ENCODE results near the gene BIN2. TPM values are rescaled to one million over a fixed set of nuclear protein-coding genes. Genes with fewer than 3 reads are reported as not detected.

The BIN2 gene
- total and polyA plus RNA-seq, 9 of the 15 experiments (the other 6 are each of a cell fraction or from before 2014, with no cell fraction given), result 0.04 to 0.39 (median 0.25) TPM; not detected in 1

DNA sequence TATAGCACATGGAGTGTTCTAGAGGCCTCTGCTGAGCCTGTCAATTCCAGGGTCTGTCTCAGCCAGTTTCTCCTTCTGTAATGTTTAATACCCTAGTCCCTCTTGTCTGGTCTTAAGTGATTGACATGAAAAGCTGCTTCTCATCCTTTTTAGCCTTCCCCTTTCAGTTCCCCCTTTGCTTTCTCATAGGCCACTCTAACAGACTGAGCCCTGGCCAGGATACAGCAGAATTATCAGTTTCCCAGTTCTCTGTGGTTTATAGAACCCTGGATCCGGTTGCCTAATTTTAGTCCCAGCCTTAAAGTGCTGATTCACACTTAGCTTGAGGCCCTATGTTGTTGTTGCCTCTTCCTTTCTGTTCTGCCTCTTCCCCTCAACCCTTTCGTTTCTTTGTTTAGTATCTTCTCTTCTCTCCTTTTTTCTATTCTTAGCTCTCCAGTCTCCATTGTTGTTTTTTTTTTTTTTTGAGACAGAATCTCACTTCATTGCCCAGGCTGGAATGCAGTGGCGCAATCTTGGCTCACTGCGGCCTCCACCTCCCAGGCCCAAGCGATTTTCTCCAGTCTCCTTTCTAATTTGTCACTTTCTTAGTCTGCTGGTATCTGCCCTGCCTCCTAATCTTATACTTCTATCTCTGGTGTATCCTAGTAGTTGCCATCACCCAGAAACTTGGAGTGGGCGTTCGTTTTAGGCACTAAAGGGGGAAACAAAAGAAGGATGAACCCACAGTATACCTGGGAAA lies 2.9 kb upstream of the BIN2 start (continued):
- TF ChIP-seq, protein P1, sequence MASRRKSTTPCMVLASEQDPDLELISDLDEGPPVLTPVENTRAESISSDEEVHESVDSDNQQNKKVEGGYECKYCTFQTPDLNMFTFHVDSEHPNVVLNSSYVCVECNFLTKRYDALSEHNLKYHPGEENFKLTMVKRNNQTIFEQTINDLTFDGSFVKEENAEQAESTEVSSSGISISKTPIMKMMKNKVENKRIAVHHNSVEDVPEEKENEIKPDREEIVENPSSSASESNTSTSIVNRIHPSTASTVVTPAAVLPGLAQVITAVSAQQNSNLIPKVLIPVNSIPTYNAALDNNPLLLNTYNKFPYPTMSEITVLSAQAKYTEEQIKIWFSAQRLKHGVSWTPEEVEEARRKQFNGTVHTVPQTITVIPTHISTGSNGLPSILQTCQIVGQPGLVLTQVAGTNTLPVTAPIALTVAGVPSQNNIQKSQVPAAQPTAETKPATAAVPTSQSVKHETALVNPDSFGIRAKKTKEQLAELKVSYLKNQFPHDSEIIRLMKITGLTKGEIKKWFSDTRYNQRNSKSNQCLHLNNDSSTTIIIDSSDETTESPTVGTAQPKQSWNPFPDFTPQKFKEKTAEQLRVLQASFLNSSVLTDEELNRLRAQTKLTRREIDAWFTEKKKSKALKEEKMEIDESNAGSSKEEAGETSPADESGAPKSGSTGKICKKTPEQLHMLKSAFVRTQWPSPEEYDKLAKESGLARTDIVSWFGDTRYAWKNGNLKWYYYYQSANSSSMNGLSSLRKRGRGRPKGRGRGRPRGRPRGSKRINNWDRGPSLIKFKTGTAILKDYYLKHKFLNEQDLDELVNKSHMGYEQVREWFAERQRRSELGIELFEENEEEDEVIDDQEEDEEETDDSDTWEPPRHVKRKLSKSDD (conservative IDR thresholded peaks at IDR 0.05; ENCODE audit: low read length), result no peak
- TF ChIP-seq ZNF274 (IDR thresholded peaks at IDR 0.05; ENCODE audit: borderline replicate concordance, low read depth, low read length), result no peak
- peak in 1 of 2 experiments; percentile 18 for TF ChIP-seq E2F6 (IDR thresholded peaks at IDR 0.05; ENCODE audit: borderline replicate concordance in 1 of 2, extremely low read depth in 1 of 2, insufficient read depth in 1 of 2, insufficient read length in 1 of 2, low read depth in 1 of 2, low read length in 1 of 2, poor library complexity in 1 of 2, severe bottlenecking in 1 of 2)
- TF ChIP-seq, protein P2, sequence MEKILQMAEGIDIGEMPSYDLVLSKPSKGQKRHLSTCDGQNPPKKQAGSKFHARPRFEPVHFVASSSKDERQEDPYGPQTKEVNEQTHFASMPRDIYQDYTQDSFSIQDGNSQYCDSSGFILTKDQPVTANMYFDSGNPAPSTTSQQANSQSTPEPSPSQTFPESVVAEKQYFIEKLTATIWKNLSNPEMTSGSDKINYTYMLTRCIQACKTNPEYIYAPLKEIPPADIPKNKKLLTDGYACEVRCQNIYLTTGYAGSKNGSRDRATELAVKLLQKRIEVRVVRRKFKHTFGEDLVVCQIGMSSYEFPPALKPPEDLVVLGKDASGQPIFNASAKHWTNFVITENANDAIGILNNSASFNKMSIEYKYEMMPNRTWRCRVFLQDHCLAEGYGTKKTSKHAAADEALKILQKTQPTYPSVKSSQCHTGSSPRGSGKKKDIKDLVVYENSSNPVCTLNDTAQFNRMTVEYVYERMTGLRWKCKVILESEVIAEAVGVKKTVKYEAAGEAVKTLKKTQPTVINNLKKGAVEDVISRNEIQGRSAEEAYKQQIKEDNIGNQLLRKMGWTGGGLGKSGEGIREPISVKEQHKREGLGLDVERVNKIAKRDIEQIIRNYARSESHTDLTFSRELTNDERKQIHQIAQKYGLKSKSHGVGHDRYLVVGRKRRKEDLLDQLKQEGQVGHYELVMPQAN (IDR thresholded peaks at IDR 0.05; ENCODE audit: borderline replicate concordance), result peak; percentile 52; the same call in 1 of the 2 replicates
- peak; percentile 65; the same call in 1 of the 2 replicates for TF ChIP-seq PYGO2 (tag; IDR thresholded peaks at IDR 0.05)
- TF ChIP-seq ELF1 (tag; IDR thresholded peaks at IDR 0.05), result peak; percentile 59; the same call in 1 of the 2 replicates
- no peak for TF ChIP-seq POLR2AphosphoS2 (IDR thresholded peaks at IDR 0.05; ENCODE audit: low read length)
- TF ChIP-seq, protein P3, sequence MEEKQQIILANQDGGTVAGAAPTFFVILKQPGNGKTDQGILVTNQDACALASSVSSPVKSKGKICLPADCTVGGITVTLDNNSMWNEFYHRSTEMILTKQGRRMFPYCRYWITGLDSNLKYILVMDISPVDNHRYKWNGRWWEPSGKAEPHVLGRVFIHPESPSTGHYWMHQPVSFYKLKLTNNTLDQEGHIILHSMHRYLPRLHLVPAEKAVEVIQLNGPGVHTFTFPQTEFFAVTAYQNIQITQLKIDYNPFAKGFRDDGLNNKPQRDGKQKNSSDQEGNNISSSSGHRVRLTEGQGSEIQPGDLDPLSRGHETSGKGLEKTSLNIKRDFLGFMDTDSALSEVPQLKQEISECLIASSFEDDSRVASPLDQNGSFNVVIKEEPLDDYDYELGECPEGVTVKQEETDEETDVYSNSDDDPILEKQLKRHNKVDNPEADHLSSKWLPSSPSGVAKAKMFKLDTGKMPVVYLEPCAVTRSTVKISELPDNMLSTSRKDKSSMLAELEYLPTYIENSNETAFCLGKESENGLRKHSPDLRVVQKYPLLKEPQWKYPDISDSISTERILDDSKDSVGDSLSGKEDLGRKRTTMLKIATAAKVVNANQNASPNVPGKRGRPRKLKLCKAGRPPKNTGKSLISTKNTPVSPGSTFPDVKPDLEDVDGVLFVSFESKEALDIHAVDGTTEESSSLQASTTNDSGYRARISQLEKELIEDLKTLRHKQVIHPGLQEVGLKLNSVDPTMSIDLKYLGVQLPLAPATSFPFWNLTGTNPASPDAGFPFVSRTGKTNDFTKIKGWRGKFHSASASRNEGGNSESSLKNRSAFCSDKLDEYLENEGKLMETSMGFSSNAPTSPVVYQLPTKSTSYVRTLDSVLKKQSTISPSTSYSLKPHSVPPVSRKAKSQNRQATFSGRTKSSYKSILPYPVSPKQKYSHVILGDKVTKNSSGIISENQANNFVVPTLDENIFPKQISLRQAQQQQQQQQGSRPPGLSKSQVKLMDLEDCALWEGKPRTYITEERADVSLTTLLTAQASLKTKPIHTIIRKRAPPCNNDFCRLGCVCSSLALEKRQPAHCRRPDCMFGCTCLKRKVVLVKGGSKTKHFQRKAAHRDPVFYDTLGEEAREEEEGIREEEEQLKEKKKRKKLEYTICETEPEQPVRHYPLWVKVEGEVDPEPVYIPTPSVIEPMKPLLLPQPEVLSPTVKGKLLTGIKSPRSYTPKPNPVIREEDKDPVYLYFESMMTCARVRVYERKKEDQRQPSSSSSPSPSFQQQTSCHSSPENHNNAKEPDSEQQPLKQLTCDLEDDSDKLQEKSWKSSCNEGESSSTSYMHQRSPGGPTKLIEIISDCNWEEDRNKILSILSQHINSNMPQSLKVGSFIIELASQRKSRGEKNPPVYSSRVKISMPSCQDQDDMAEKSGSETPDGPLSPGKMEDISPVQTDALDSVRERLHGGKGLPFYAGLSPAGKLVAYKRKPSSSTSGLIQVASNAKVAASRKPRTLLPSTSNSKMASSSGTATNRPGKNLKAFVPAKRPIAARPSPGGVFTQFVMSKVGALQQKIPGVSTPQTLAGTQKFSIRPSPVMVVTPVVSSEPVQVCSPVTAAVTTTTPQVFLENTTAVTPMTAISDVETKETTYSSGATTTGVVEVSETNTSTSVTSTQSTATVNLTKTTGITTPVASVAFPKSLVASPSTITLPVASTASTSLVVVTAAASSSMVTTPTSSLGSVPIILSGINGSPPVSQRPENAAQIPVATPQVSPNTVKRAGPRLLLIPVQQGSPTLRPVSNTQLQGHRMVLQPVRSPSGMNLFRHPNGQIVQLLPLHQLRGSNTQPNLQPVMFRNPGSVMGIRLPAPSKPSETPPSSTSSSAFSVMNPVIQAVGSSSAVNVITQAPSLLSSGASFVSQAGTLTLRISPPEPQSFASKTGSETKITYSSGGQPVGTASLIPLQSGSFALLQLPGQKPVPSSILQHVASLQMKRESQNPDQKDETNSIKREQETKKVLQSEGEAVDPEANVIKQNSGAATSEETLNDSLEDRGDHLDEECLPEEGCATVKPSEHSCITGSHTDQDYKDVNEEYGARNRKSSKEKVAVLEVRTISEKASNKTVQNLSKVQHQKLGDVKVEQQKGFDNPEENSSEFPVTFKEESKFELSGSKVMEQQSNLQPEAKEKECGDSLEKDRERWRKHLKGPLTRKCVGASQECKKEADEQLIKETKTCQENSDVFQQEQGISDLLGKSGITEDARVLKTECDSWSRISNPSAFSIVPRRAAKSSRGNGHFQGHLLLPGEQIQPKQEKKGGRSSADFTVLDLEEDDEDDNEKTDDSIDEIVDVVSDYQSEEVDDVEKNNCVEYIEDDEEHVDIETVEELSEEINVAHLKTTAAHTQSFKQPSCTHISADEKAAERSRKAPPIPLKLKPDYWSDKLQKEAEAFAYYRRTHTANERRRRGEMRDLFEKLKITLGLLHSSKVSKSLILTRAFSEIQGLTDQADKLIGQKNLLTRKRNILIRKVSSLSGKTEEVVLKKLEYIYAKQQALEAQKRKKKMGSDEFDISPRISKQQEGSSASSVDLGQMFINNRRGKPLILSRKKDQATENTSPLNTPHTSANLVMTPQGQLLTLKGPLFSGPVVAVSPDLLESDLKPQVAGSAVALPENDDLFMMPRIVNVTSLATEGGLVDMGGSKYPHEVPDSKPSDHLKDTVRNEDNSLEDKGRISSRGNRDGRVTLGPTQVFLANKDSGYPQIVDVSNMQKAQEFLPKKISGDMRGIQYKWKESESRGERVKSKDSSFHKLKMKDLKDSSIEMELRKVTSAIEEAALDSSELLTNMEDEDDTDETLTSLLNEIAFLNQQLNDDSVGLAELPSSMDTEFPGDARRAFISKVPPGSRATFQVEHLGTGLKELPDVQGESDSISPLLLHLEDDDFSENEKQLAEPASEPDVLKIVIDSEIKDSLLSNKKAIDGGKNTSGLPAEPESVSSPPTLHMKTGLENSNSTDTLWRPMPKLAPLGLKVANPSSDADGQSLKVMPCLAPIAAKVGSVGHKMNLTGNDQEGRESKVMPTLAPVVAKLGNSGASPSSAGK (IDR thresholded peaks at IDR 0.05), result peak; percentile 72

All from K562 (cell line).